SK-N-SH treated with all-trans-retinoic acid at 6 μM for 48 hours (cell line): ENCODE measurements around the gene VRK3.

Experiments used
- ATAC-seq: fragments of 200-7000 bp; cut with Tn5 transposase; 3 replicates; pipeline ENCODE4 v1.9.1; 2020; ENCODE audit warnings: mild to moderate bottlenecking, moderate library complexity
- ARNTL ChIP-seq: fragments of 450-650 bp; formaldehyde crosslinking; IDR thresholded peaks from 2 replicates; pipeline ENCODE4 v1.5.0; 2020; ENCODE audit warnings: low read depth, mild to moderate bottlenecking, moderate library complexity, borderline replicate concordance
- CREB5 ChIP-seq: fragments of 250-450 bp; sonication (Bioruptor Pico); IDR thresholded peaks from 2 replicates; pipeline ENCODE4 v1.5.1; 2020; ENCODE audit warnings: low read depth, mild to moderate bottlenecking, moderate library complexity
- CSDC2 ChIP-seq: fragments of 250-450 bp; sonication (Bioruptor Pico); IDR thresholded peaks from 2 replicates; pipeline ENCODE4 v1.5.0; 2020; ENCODE audit warnings: mild to moderate bottlenecking, moderate library complexity
- ESRRG ChIP-seq: fragments of 250-450 bp; sonication (Bioruptor Pico); IDR thresholded peaks from 2 replicates; pipeline ENCODE4 v1.6.1; 2021; ENCODE audit warnings: mild to moderate bottlenecking
- GLIS3 ChIP-seq: fragments of 250-450 bp; sonication (Bioruptor Pico); IDR thresholded peaks from 2 replicates; pipeline ENCODE4 v1.5.0; 2020; ENCODE audit warnings: mild to moderate bottlenecking, moderate library complexity
- ISL1 ChIP-seq: fragments of 250-450 bp; sonication (Bioruptor Pico); IDR thresholded peaks from 2 replicates; pipeline ENCODE4 v2.1.2; 2022; ENCODE audit warnings: mild to moderate bottlenecking, moderate library complexity
- OSR1 ChIP-seq: fragments of 250-450 bp; sonication (Bioruptor Pico); IDR thresholded peaks from 2 replicates; pipeline ENCODE4 v1.8.0; 2022; ENCODE audit warnings: moderate library complexity, mild to moderate bottlenecking, inconsistent platforms
- PATZ1 ChIP-seq: fragments of 250-450 bp; sonication (Bioruptor Pico); IDR thresholded peaks from 2 replicates; pipeline ENCODE4 v1.8.0; 2020; ENCODE audit warnings: mild to moderate bottlenecking, moderate library complexity, borderline replicate concordance
- PPARA ChIP-seq: fragments of 250-450 bp; sonication (Bioruptor Pico); IDR thresholded peaks from 2 replicates; pipeline ENCODE4 v1.5.0; 2020; ENCODE audit warnings: mild to moderate bottlenecking, borderline replicate concordance
- RARB ChIP-seq: fragments of 250-450 bp; sonication (Bioruptor Pico); IDR thresholded peaks from 2 replicates; pipeline ENCODE4 v1.8.0; 2021; ENCODE audit warnings: mild to moderate bottlenecking, moderate library complexity
- SNAI2 ChIP-seq: fragments of 250-450 bp; sonication (Bioruptor Pico); IDR thresholded peaks from 2 replicates; pipeline ENCODE4 v1.5.0; 2020; ENCODE audit warnings: mild to moderate bottlenecking, moderate library complexity
- TCF4 ChIP-seq: fragments of 250-450 bp; sonication (Bioruptor Pico); IDR thresholded peaks from 2 replicates; pipeline ENCODE4 v1.8.0; 2021; ENCODE audit warnings: mild to moderate bottlenecking, moderate library complexity, borderline replicate concordance
- TOX ChIP-seq: fragments of 250-450 bp; sonication (Bioruptor Pico); IDR thresholded peaks from 2 replicates; pipeline ENCODE4 v1.8.0; 2021; ENCODE audit warnings: mild to moderate bottlenecking, moderate library complexity, borderline replicate concordance
- TSHZ2 ChIP-seq: fragments of 250-450 bp; sonication (Bioruptor Pico); IDR thresholded peaks from 2 replicates; pipeline ENCODE4 v1.5.0; 2020; ENCODE audit warnings: mild to moderate bottlenecking, moderate library complexity
- ZFP3 ChIP-seq: fragments of 250-450 bp; sonication (Bioruptor Pico); IDR thresholded peaks from 2 replicates; pipeline ENCODE4 v1.5.0; 2020; ENCODE audit warnings: mild to moderate bottlenecking, moderate library complexity
- ZFP30 ChIP-seq: fragments of 450-650 bp; formaldehyde crosslinking; IDR thresholded peaks from 2 replicates; pipeline ENCODE4 v1.5.0; 2022; ENCODE audit warnings: mild to moderate bottlenecking, moderate library complexity
- ZNF565 ChIP-seq: fragments of 450-650 bp; formaldehyde crosslinking; conservative IDR thresholded peaks from 2 replicates; pipeline ENCODE4 v1.5.0; 2020; ENCODE audit warnings: low read depth, mild to moderate bottlenecking, moderate library complexity
- ZNF70 ChIP-seq: fragments of 450-650 bp; formaldehyde crosslinking; IDR thresholded peaks from 2 replicates; pipeline ENCODE4 v1.5.0; 2020; ENCODE audit warnings: mild to moderate bottlenecking, moderate library complexity
- ZNF8 ChIP-seq: fragments of 450-650 bp; formaldehyde crosslinking; IDR thresholded peaks from 2 replicates; pipeline ENCODE4 v1.5.0; 2020; ENCODE audit warnings: mild to moderate bottlenecking, moderate library complexity
- TF ChIP-seq, protein P1 (sequence below): fragments of 250-450 bp; sonication (Bioruptor Pico); IDR thresholded peaks from 2 replicates; pipeline ENCODE4 v1.8.0; 2021; ENCODE audit warnings: low read depth, mild to moderate bottlenecking, moderate library complexity, borderline replicate concordance

VRK3 gene

GRCh38 chr19:49985871-49986270 is 39.3 kb downstream of the VRK3 start:
- ATAC-seq, result no peak
- no peak for TF ChIP-seq ARNTL (CRISPR knock-in tag)
- no peak for TF ChIP-seq PATZ1
- no peak for TF ChIP-seq ISL1
- TF ChIP-seq RARB (CRISPR knock-in tag), result no peak
- no peak for TF ChIP-seq CSDC2 (CRISPR knock-in tag)
- TF ChIP-seq, protein P1, sequence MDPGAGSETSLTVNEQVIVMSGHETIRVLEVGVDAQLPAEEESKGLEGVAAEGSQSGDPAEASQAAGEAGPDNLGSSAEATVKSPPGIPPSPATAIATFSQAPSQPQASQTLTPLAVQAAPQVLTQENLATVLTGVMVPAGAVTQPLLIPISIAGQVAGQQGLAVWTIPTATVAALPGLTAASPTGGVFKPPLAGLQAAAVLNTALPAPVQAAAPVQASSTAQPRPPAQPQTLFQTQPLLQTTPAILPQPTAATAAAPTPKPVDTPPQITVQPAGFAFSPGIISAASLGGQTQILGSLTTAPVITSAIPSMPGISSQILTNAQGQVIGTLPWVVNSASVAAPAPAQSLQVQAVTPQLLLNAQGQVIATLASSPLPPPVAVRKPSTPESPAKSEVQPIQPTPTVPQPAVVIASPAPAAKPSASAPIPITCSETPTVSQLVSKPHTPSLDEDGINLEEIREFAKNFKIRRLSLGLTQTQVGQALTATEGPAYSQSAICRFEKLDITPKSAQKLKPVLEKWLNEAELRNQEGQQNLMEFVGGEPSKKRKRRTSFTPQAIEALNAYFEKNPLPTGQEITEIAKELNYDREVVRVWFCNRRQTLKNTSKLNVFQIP (CRISPR knock-in tag), result no peak
- no peak for TF ChIP-seq GLIS3
- no peak for TF ChIP-seq ZNF8
- no peak for TF ChIP-seq ZNF70
- TF ChIP-seq TOX, result no peak
- no peak for TF ChIP-seq ZNF565 (CRISPR knock-in tag)
- no peak for TF ChIP-seq SNAI2 (CRISPR knock-in tag)
- TF ChIP-seq TCF4 (CRISPR knock-in tag), result no peak
- TF ChIP-seq, all 23 proteins: peak for 0

DNA sequence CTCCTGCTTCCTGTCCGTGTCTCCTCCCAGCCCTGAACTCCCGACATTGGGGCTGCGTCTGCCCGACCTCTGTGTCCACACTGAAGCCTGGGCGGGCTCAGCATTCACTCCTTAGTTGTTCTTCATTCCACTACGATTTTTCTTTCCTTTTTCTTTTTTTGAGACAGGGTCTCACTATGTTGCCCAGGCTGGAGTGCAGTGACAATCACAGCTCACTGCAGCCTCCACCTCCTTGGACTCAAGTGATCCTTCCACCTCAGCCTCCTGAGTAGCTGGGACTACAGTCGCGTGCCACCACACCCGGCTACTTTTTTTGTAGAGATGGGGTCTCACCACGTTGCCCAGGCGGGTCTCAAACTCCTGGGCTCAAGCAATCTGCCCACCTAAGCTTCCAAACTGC is 40.7 kb downstream of the VRK3 start:
- ATAC-seq, result no peak
- TF ChIP-seq ZNF8 (no peak), TOX (no peak), GLIS3 (no peak), RARB (CRISPR knock-in tag) (no peak), TSHZ2 (CRISPR knock-in tag) (no peak), ZFP3 (CRISPR knock-in tag) (no peak), ZNF70 (no peak), ISL1 (no peak)
- TF ChIP-seq, protein P1 (CRISPR knock-in tag), result no peak

- peak; percentile 78 for ATAC-seq
- TF ChIP-seq ZNF8 (no peak), CREB5 (CRISPR knock-in tag) (no peak), ZNF70 (no peak), PPARA (no peak), ZFP30 (CRISPR knock-in tag) (no peak), ZNF565 (CRISPR knock-in tag) (no peak), TSHZ2 (CRISPR knock-in tag) (no peak), SNAI2 (CRISPR knock-in tag) (no peak), GLIS3 (no peak), OSR1 (CRISPR knock-in tag) (no peak), ESRRG (no peak)
- TF ChIP-seq, protein P1 (CRISPR knock-in tag), result no peak
These were observed 41.4 kb downstream of the VRK3 start for GRCh38 chr19:49983645-49984229.
